Renal cortex interstitium (tissue), 11 donors: Measurements from ENCODE around the gene NCKAP5. TPM values are rescaled to one million over a fixed set of nuclear protein-coding genes. Genes with fewer than 3 reads are reported as not detected.

Experiments used
- DNase-seq, 11 donors: peaks; one replicate each; pipeline ENCODE4 v3.0.0-alpha.2; 2013; ENCODE audit warnings: low read depth in 9 of 11, low spot score in 4 of 11; ENCODE audit errors: extremely low read depth in 1 of 11
- polyA plus RNA-seq, 3 donors: library from polyadenylated mRNA; unstranded; fragments of 120-200 nt; gene quantifications; one replicate each; pipeline ENCODE4 v1.2.1, GENCODE V29; 2013; ENCODE audit not compliant: insufficient read length in 3 of 3

Gene NCKAP5
- polyA plus RNA-seq, 3 donors = 7.3 to 9.2 (median 7.7) TPM

DNA sequence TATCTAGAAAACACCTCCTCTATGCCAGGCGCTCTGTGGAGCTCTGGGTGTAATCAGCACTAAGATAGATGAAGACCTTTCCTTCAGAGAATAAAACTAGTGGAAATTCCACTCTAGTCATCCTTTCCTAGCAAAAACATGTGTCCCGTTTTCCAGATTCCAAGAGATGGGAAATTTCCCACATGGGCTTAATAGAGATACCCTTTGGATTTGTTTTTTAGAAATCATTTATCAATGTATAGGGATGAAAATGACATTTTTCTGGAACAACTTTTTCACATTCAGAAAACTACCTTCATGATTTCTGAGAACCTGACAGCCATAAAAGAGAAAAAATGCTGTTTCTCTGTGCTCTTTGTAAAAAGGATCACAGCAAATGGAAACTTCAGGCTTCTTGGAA lies 152.1 kb downstream of the NCKAP5 start:
- no peak for DNase-seq

DNA sequence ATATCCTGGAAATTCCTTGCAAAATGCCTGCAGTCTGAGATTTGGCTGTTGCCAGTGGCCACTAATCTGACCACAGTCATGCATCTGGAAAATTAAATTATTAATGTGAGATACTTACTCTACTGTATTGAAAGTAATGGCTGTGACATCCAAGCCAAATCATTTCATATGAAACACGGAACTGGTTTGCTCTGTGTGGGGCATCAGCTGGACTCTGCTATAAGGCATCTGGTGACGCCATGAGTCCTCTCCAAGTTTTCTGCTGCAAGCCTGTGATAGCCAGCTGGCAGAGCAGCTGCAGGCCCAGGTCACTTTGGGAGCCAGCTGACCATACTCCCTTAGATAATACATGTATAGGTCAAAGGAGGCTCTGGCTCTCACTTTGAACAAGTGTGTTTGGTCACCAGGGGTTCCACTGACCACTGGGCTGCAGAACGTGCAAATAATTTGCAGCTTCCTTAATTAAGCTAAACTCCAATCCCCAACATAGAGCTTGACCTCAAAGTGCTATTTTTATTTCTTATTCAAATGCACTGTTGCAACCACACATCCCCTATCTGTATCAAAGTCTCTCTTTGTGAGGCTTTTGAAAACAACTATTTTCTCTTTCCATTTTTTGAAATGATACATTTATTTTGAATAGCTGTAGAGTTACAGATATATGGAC lies 152.9 kb downstream of the NCKAP5 start:
- no peak for DNase-seq

DNA sequence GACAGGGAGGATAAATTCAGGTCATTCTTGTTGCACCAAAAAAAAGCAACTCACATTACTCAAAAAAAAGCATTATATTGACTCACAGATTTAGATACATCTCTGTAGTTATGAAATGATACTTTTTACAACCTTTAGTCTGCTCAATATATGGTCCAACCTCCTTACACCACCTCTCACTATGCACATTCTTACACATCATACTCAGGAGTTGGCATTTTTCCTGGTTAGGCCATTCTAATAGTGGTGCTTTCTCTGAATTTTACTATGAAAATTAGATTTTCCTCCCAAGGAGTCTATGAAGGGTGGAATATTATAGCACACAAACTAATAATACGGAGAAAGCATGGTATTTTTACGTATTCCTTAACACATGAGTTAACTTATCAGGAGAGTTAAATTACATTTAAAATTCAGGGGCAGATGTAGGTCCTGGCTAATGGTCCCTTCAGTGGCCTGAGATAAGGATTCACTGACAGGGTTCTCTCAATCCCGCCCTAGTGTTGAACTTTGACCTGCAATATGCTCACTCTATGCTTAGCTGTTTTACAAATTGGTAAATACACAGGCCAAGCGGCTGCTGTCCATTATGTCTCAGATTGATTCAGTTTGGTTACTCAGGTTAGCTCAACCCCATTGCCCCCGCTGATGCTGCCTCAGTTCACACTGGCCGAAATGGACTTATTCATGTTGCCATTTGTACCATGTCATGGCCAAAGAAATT lies 153.6 kb downstream of the NCKAP5 start:
- DNase-seq = no peak

DNA sequence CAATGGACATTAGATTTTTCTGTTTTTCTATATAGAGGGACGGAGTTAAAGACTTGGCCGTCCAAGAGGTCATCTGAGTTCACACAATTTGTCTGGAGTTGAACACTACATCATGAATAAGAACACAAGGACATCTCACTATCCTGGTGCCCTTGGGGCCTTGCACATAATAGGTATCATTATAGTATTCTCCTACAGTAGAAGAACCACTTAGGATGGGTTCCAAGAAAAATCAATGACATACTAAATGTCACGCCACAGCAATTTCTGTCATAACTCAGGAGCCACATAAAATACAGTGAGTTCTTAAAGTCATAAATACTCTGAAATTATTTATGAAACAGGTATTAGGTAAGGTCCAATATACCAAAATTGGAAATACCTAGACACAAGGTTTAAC lies 154.4 kb downstream of the NCKAP5 start:
- no peak for DNase-seq

DNA sequence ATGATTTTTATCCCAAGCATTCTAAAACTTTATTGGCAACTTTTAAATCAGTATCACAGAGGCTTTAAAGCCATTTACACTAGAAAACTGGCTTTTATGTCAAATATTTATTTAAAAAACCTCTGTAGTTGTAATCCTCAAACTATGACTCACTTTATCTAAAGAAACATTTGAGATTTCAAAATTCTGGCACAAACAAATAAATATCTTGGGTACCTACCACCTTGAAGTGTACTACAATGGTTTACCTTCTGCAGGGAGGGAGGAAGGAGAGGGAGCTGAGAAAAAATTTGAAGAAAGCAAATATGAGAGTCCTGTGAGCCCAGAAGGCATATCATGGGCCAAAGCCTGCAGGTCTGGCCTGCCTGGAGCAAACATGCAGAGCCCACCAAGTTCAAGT lies 155.6 kb downstream of the NCKAP5 start:
- no peak for DNase-seq

DNA sequence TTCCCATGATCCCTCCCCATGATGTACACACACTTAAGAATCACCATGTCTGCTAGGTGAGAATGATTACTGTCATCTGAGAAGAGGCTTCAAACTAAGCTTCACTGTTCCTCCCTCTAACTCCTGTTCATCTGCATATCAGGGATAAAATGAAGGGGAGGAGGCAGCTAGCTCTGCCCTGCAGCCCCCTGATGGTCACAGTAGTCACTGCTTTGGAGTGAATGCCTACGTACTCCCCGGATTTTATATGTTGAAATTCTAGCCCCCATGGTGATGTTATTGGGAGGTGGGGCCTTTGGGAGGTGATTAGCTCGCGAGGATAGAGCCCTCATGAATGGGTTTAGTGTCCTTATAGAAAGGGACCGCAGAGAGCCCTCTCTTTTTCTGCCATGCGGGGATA lies 156.4 kb downstream of the NCKAP5 start:
- DNase-seq = no peak

DNA sequence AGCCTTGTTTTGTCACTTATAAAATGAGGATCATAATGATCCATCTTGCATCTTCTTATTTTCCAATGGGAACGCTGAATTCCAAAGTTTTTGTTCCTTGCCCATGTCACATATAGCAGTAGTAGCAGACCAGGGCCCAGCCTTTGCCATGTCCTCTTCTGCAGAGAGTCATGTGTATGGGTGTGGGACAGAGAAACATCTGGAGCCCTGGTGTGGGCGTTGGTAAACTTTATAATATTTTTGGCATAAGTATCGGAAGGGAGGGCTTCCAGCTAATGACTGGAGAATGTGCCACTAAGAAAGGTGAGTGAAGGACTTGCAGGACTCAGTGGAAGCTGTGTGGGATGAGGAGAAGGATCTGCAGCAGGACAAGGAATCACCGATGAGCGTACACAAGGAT lies 157.2 kb downstream of the NCKAP5 start:
- no peak for DNase-seq

DNA sequence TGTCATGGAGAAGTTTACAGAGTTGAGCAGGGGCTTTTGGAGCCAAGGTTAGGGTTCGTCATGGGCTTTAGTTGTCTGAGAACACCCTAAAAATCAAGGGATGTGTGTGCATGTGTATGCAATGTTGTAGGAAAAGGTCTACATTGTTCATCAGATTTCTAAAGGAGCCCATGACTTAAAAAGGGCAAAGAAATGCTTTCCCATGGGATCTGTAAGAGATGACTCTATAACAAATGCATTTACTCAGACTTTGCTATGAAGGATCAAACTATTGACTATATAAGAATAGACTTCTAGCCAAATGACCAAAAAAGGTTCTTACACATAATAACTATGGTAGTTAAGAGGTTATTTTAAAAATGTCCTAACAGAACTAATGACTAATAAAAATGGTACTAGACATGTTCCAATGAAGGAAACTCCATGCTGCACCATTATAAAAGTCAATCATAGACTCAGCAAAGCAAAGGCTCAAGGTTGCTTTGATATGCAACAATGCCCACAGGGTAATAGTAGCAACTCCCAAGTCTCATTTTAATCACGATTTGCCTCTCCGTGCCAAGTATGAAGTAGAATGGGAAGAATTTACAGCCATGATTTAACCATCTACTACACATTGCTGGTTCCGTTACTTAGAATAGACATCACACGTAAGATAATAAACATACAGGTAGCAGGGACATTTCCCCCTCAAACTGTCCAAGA lies 158.5 kb downstream of the NCKAP5 start:
- DNase-seq = no peak

DNA sequence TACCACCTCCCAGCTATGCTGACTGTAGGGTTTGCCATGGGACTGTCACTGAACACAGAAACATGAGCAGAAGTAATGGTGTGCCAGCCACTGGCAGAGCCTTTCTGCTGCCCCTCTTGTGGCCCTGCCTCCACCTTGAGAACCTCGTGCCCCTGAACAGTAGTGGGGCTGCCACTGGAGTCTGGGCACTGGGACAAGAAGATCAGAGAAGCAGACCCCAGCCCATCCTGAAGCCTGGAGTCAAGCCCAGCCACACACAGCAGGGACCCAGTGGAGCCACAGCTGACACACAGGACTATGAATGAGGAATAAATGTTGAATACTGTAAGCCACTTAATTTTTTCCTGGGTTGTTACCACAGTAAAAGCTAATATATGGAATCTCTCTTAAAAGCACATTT lies 159.6 kb downstream of the NCKAP5 start:
- no peak for DNase-seq

DNA sequence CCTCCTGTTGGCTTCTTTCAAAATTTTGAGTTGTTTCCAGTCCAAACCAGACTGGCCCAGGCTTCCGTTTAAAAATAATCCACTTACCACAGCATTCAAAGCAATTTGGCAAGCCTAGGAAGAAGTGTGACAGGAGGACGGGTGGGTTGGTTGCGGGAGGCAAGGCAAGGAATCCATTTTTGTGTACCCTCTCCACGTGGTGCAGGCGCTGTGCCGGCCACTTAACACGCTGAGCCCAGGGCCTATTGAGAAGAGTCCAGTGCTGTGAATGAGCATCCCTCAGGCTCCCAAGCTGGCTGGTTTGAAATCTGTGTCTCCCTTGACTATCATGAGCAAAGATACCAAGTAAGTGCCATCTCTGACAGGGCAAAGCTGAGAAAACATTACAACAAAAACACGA lies 160.9 kb downstream of the NCKAP5 start:
- DNase-seq = no peak

DNA sequence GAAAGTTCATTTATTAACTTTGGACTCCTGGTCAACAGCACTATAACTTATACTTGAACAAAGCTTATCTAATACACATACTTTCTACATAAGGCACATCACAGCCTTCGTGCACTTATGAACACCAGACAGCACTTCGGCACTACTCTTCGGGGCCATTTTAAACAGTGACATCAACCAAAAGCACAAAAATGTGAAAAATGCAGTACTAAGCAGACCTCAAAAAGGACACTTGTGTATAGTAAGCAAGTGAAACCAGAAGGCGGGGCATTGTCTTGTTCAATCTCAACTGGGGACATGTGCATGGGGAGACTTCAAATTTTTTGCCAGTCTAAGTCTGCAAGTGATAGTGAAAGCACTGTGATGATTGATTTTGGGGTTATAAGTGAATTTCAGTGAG lies 163.0 kb downstream of the NCKAP5 start:
- no peak for DNase-seq

DNA sequence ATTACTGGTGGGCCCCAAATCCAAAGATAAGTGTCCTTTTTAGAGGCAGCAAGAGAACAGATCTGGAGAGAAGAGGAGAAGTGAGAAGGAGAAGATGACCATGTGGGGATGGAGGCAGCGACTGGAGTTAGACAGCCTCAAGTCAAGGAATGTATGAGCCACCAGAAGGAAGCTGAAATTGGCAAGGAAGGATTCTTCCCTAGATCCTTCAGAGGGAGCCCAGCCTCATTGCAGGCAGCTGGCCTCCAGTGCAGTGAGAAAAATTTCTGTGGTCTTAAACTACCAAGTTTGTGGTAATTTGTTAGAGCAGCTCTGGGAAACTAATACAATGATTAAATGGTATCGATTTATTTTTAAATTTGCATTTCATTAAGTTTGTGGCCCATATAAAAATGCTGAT lies 167.9 kb downstream of the NCKAP5 start:
- no peak for DNase-seq

DNA sequence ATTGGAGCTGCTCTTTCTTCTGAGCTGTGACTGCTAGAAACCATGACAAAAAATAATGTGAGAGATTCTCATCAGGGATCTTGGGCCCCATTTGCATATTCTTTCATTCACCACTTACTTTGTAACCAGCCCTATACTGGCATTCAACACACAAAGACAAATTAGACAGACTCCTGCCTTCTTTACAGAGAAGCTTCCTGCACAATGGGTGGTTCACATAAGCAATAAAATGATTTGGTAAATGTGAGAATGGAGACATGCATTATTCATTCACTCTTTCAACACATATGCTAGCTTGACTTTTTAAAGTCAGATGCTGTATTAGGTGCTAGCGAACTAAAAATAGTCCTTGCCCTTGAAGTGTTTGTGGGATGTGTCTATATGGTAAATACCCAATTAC lies 174.4 kb downstream of the NCKAP5 start:
- no peak for DNase-seq

DNA sequence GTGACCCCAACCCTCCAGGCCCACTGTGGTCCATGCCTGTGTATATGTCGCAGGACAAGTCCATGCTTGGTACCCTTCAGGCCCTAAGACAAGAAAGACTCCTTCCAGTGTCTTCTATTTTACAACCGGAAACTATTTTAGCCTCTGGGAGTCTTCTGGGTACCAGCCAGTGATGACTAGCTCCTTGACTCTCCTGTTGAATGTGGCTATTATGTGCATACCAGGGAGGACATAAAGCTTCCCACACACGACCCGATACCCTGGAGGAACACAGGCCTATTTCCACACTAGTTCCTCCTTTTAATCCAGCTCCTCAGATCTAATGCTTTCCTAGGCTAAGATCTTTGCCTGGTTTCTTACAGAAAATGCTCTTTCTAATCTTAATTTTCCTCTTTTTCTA lies 178.1 kb downstream of the NCKAP5 start:
- no peak for DNase-seq

DNA sequence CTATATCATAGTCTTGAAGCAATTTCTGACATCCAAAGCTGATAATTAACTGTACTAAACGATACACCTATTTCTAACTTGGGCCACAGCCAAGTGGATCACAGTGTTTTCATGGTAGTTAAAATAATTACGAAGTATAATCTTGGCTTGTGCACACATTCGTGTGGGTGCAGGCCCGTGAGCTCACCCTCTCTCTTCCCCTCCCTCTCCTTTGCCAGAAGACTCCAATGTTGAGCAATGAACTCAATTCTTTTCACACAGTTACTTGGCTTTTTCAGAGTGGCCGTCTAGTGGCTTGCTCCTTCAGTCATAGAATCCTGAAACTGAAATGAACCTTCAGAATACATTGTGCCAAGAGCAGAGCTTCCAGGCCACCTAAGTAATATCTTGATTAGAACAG lies 178.7 kb downstream of the NCKAP5 start:
- no peak for DNase-seq

DNA sequence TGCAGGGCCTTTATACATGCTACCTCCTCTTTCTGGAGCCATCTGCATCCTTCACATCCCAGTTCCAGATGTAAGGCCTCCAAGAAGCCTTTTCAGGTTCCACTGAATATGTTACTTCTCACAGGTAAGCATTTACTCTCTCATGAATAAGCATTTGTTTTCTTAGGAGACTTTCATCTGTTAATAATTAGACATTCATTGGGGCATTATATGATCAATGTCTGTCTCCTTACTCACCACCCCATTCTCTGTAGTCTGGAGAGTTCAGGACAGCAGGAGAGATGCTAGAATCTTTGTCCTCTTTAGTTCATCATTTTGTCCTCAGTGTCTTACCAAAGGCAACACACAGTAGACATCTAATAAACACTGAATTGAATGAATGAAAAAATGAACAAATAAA lies 185.7 kb downstream of the NCKAP5 start:
- DNase-seq = no peak

DNA sequence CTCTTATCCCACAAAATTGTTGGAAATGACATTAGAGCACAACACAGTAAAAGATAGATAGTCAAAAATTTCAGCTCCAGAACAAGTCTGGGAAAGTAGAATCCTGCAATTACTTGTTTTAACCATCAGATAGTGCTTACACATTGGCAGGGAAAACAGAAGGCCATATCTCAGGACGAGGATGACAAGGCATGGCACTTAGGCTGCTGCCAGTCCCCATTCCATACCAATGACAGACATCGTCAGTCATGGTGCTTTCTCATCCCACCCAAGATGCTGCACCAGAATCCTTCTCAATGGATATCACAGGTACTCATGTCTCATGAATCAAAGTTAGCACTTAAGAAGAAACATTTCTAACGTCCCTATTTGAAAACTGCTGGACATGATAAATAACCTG lies 187.3 kb downstream of the NCKAP5 start:
- no peak for DNase-seq

DNA sequence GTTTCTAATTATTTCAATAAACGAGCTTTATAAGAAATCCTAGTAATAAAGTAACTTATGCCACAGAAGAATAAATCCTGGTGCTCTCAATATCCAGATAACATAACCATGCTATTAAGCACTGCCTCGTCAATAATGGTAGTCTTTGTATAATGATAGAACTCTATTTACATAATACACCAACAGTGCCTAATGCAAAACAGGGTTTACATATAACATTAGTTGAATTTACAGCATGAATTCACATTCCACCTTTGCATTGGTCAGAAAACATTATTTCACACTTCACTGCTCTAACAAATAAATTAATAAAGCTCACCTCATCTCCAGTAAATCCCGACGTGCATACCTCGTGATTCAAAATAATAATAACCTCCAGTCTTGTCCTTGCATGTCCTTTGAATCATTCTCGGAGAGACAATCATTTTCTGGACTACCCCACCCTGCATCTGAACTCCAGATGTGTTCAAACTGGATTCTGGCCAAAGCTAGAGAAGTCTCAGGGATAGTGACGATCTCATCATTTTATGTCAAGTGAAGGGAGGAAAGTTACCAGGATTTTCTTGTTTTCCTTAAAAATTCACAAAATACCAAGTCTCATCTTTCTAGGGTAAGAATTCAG lies 189.2 kb downstream of the NCKAP5 start:
- no peak for DNase-seq

DNA sequence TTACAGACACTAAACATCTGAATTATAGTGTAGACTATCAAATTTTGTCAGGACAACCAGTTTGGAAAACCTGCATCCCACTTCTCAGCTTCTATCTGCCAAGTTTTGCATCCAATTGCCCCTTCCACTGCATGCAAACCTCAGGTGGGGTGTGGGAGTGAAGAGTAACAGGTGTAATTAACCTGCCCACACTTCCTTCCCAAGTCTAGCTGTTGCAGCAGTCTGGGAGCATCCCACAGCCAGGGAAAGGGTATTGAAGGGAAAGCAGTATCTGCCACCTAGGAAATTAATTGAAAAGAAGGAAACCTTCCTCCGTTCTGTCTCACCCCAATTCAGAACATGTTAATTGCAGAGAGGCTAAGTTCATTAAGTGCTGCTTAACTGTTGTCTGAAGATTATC lies 189.9 kb downstream of the NCKAP5 start:
- DNase-seq = no peak

DNA sequence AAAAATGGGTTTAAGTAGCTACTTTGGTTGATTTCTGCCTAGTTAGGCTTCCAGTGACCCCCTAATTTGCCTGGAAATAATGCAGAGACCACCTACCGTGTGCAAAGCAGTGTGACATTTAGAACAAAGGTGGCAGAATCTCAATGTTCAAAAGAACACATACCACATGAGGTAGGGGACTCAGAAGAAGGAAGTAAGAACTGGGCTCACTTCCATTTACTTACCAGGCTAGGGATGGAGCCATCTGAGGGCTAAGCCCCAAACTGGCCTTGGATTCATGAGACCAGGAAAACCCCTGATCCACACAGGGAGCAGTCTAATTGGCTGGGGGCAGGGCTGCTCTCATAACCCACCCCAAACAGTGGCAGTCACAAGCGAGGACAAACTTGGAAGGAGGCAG lies 190.7 kb downstream of the NCKAP5 start:
- DNase-seq = no peak
